GM06990 (cell line): ENCODE data around the gene WNT11.
A peak's percentile ranks its signal among the peaks of the same experiment; 100 is the strongest.

Source experiments
- DNase-seq: peaks from one replicate; pipeline ENCODE4 v3.0.0-alpha.2; 2011; ENCODE audit not compliant: insufficient read length; ENCODE audit errors: extremely low read depth
- H3K27me3 ChIP-seq: replicated peaks from 2 replicates; pipeline ENCODE4 v1.6.0; 2011; ENCODE audit warnings: low read length; ENCODE audit not compliant: control insufficient read depth, insufficient read depth
- H3K36me3 ChIP-seq: 2 replicates; pipeline ENCODE4 v1.5.1; 2011; ENCODE audit warnings: low read length; ENCODE audit not compliant: control insufficient read depth, insufficient read depth
- H3K4me3 ChIP-seq: replicated peaks from 2 replicates; pipeline ENCODE4 v1.5.1; 2011; ENCODE audit warnings: low read depth, mild to moderate bottlenecking, control low read depth, low read length
- TF ChIP-seq, protein P1 (sequence below): IDR thresholded peaks from 2 replicates; pipeline ENCODE4 v1.5.1; 2011; ENCODE audit warnings: low read length, control low read depth, mild to moderate bottlenecking, inconsistent platforms; ENCODE audit not compliant: insufficient read depth, poor library complexity, severe bottlenecking

The WNT11 gene

DNA sequence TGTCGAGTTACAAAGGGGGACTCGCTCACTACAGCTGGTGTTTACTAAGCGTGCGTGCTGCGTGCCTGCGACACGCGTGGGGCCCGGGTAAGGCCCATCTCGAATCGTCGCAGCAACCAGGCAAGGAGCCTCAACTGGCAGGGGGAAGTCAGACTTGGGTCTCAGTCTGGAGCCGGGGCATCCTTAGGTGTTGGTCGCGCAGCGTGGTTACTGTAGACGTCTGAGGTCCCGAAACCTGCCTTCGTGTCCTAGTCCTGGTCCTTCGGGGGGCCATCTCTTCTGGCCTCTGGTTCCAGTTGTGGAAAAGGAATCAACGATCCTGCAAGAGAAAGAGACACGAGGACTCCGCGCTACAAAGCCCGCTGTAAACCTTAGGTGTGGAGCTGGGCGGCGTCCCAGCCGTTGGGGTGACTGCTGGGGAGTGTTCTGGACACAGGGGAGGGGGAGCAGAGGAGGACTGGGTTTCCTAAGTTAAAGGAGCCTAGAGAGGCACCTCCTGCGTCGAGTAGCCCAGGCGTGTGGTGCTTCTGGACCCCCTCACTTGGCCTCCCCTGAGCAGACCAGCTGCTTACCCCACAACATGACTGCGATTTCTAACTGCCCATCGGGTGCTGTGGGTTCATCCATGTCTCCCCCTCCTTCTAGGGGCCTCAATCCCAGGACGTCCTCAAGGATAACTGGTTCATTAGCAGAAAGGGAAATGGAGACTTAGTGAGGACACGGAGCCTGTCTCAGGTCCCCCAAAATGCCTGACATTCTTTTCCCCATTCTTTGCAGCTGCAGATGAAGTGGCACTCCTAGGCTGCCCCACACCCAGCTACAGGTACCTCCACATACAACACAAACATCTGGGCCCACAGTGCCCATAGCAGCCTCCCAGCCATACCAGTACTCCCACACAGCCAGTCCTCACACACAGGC, 4.9 kb upstream of the WNT11 start:
- no peaks in the 10 kb centered on the region for H3K36me3 ChIP-seq
- H3K27me3 ChIP-seq: peaks cover 6% of the 10 kb centered on the region
- TF ChIP-seq, protein P1, sequence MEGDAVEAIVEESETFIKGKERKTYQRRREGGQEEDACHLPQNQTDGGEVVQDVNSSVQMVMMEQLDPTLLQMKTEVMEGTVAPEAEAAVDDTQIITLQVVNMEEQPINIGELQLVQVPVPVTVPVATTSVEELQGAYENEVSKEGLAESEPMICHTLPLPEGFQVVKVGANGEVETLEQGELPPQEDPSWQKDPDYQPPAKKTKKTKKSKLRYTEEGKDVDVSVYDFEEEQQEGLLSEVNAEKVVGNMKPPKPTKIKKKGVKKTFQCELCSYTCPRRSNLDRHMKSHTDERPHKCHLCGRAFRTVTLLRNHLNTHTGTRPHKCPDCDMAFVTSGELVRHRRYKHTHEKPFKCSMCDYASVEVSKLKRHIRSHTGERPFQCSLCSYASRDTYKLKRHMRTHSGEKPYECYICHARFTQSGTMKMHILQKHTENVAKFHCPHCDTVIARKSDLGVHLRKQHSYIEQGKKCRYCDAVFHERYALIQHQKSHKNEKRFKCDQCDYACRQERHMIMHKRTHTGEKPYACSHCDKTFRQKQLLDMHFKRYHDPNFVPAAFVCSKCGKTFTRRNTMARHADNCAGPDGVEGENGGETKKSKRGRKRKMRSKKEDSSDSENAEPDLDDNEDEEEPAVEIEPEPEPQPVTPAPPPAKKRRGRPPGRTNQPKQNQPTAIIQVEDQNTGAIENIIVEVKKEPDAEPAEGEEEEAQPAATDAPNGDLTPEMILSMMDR: no peak
- DNase-seq: no peak
- H3K4me3 ChIP-seq: no peak overlapping the region

DNA sequence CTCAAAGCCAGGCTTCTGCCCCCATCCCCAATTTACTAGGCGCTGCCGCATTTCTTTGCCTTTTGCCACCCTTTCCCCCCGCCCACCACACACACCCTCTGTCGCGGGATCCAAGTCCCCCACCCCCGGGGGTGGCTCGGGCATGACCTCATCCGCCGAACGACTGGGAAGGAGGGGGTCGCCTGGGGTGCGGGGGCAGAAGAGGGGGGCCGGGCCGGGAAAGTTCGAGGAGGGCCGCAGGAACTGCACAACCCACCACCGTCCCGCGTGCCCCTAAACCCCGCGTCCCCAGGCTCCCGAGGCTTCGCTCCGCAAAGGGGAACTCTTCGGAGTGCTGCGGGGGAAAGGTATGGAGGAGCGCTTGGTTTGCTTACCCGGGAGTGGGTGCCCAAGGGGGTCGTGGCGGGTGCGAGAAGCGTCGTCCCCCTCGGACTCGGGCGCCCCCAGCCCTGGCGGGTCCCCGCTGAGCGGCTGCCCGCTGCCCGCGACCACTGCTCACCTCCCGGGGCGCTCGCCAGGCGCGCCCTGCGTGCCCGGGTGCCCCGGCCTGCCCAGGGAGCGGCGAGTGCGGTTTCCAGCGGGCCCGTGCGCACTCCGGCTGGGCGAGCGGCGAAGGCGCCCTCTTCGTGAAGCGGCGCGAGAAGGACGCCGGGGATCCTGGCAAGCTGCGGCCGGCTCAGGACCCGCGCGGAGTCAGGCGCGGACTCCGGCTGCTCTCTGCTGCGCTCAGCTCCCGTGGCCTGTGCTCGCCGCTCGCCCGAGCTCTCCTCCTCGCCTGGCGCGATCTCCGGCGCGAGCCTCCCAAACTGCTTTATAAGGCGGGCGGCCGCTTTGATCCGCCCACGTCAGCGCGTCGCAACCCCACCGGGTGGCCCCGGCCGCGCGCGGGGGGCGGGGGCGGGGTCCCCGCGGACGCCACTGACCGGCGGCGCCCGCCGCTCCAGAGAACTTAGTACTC, 4.0 kb upstream of the WNT11 start:
- no peaks in the 10 kb centered on the region for H3K36me3 ChIP-seq
- H3K4me3 ChIP-seq: peak overlapping the region; percentile 19
- peak; percentile 40 for DNase-seq
- TF ChIP-seq, protein P1: no peak
- H3K27me3 ChIP-seq: peaks cover 9% of the 10 kb centered on the region

DNA sequence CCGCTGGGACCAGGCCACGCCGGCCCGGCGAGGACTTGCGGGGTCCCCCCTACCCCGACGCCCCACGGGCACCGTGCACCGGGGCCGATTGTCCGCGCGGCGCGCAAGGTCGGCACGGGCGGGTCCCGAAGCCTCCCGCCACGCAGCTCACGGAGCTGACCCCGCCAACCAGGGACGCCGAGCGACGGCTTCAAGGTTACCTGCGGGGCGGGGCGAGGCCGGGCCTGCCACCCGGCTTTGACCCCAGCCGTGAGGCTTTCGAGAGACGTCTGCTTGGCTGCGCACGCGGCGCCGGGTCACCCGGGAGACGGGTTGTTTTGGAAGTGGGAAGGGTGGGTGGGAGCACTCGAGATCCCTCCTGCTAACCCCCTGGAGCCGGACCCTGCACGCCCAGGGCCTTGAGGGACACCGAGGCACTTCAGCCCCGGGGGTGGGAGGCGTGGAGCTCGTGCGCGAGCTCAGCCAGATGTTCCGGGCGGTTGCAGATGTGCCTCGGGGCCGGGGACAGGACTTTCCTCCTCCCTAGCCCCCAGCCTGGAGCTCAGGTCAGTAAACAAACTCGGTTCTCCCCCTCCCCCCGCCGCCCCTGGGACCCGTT, 3.2 kb upstream of the WNT11 start:
- peak; percentile 36 for DNase-seq
- Histone ChIP-seq H3K4me3 (peak overlapping the region; percentile 48), H3K27me3 (peaks cover 9% of the 10 kb centered on the region), H3K36me3 (no peaks in the 10 kb centered on the region)
- TF ChIP-seq, protein P1: no peak

DNA sequence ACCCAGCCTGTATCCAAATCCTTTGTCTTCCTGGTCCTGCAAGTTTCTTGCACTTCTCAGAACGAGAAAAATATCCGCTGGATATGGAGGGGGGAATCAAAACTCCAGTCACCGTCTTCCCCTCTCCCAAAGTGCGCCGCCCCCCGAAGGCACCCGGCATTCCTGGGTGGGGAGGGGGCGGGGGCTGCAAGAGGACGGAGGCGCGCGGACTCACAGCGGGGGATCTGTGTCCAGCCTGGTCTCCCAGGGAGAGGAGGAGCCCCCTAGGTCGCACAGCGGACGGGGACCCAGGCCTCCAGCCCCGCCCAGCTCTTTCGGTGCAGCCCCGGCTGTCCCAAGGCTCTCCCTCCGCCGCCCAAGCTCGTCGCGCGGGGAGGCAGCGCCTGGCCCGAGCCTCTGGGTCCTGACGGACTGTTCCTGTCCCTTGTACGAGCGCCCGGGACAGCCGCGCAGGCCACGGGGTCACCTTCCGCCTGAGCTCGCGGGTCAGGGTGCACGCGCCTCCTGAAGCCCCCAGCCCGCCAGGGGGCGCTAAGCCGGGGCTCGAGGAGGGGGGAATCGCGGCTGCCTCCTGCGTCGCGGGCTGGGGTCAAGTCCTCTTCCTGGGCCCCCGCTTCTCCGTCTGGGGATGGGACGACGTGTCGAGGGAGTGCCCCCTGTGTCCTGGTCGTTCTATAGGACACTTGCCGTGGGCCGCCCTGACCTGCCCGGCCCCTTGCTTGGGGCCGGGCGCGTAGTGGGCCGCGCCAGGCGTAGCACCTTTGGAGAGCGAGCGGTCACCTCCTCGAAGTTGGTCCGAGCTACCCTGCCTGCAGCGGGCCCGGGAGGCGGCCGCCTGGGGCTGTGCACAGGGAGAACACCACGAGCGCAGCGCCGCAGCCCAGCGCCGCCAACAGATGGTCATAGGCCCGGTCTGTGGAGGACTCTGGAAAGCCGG, 2.4 kb upstream of the WNT11 start:
- Histone ChIP-seq H3K36me3 (no peaks in the 10 kb centered on the region), H3K4me3 (peak overlapping the region; percentile 48), H3K27me3 (peaks cover 11% of the 10 kb centered on the region)
- TF ChIP-seq, protein P1: peak; percentile 86
- peak; percentile 70 for DNase-seq
